Stomach (tissue), 4 donors: ENCODE results near the gene ETHE1.

Experiments used
- POLR2A ChIP-seq, 4 donors: fragments of 450-650 bp; IDR thresholded peaks; one replicate each; pipeline ENCODE4 v1.6.1; 2016; ENCODE audit warnings: antibody characterized with exemption in 4 of 4, control low read depth in 2 of 4, mild to moderate bottlenecking in 1 of 4, moderate library complexity in 1 of 4
- POLR2AphosphoS5 ChIP-seq, 3 donors: sonication (generic); formaldehyde crosslinking; IDR thresholded peaks; one replicate each; pipeline ENCODE4 v1.6.1; 2016; ENCODE audit warnings: antibody characterized with exemption in 3 of 3
- TF ChIP-seq, protein P1 (sequence below), 7 experiments: fragments of 450-650 bp in 4 of 7; fragments of 200-600 bp in 3 of 7; sonication (generic) in 3 of 7; IDR thresholded peaks; one replicate each; pipeline ENCODE4 v1.5.1; 2016 to 2019; ENCODE audit warnings: antibody characterized with exemption in 7 of 7, control low read depth in 2 of 7, mild to moderate bottlenecking in 1 of 7

- TF ChIP-seq, protein P1, sequence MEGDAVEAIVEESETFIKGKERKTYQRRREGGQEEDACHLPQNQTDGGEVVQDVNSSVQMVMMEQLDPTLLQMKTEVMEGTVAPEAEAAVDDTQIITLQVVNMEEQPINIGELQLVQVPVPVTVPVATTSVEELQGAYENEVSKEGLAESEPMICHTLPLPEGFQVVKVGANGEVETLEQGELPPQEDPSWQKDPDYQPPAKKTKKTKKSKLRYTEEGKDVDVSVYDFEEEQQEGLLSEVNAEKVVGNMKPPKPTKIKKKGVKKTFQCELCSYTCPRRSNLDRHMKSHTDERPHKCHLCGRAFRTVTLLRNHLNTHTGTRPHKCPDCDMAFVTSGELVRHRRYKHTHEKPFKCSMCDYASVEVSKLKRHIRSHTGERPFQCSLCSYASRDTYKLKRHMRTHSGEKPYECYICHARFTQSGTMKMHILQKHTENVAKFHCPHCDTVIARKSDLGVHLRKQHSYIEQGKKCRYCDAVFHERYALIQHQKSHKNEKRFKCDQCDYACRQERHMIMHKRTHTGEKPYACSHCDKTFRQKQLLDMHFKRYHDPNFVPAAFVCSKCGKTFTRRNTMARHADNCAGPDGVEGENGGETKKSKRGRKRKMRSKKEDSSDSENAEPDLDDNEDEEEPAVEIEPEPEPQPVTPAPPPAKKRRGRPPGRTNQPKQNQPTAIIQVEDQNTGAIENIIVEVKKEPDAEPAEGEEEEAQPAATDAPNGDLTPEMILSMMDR (IDR thresholded peaks at IDR 0.05): no peak
- TF ChIP-seq POLR2A (IDR thresholded peaks at IDR 0.05) (no peak), POLR2AphosphoS5 (IDR thresholded peaks at IDR 0.05) (peak in 2 of 3 donors; percentile 74 to 77)
These were observed 1.8 kb downstream of the ETHE1 start for GRCh38 chr19:43524922-43525835.
